Gastroesophageal sphincter (tissue), 3 donors: ENCODE measurements around the gene AUTS2.

Source experiments
- POLR2AphosphoS5 ChIP-seq: sonication (generic); formaldehyde crosslinking; IDR thresholded peaks from one replicate; pipeline ENCODE4 v1.6.1; 2017; ENCODE audit warnings: antibody characterized with exemption
- TF ChIP-seq, protein P1 (sequence below), 4 experiments: fragments of 200-600 bp in 2 of 4; fragments of 450-650 bp in 2 of 4; sonication (generic) in 1 of 4; IDR thresholded peaks; one replicate each; pipeline ENCODE4 v1.5.1; 2017 to 2019; ENCODE audit warnings: antibody characterized with exemption in 4 of 4, mild to moderate bottlenecking in 2 of 4, moderate library complexity in 2 of 4

DNA sequence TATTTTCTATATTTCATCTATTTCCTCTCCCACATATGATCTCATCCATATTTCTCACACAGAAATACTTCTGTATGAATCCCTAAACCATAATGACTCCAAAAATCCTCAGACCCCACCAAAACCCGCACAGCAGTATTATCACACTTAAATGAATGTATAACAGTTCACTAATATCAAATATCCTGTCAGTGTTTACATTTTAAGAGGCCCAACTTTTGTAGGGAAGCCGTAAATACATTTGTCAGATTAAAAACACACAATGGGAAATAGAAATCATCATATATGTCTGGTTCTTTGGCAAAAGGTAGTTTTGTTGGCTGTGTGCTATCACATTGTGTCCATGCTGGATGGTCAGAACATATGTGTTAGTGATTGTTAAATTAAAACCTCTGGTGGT, 4.2 kb downstream of the AUTS2 start:
- TF ChIP-seq, protein P1, sequence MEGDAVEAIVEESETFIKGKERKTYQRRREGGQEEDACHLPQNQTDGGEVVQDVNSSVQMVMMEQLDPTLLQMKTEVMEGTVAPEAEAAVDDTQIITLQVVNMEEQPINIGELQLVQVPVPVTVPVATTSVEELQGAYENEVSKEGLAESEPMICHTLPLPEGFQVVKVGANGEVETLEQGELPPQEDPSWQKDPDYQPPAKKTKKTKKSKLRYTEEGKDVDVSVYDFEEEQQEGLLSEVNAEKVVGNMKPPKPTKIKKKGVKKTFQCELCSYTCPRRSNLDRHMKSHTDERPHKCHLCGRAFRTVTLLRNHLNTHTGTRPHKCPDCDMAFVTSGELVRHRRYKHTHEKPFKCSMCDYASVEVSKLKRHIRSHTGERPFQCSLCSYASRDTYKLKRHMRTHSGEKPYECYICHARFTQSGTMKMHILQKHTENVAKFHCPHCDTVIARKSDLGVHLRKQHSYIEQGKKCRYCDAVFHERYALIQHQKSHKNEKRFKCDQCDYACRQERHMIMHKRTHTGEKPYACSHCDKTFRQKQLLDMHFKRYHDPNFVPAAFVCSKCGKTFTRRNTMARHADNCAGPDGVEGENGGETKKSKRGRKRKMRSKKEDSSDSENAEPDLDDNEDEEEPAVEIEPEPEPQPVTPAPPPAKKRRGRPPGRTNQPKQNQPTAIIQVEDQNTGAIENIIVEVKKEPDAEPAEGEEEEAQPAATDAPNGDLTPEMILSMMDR (IDR thresholded peaks at IDR 0.05): no peak
- no peak for TF ChIP-seq POLR2AphosphoS5
